CD14-positive monocyte (primary cell): ENCODE data around the gene COL15A1. TPM values are rescaled to one million over a fixed set of nuclear protein-coding genes. Genes with fewer than 3 reads are reported as not detected.

ENCODE experiments used
- DNase-seq, 3 donors: peaks; one replicate each; pipeline ENCODE4 v3.0.0-alpha.2; 2011 to 2022
- H2AFZ ChIP-seq: 2 replicates; pipeline ENCODE4 v1.6.0; 2012; ENCODE audit warnings: mild to moderate bottlenecking, low read depth, low read length, inconsistent platforms; ENCODE audit not compliant: insufficient read depth, poor library complexity, severe bottlenecking
- H3K27ac ChIP-seq, 2 donors: 1 replicate in 1 of 2; 2 replicates in 1 of 2; pipeline ENCODE4 v1.5.1; 2012 to 2013; ENCODE audit warnings: low read length in 2 of 2, control low read depth in 1 of 2, inconsistent platforms in 1 of 2, low read depth in 1 of 2, mild to moderate bottlenecking in 1 of 2
- H3K27me3 ChIP-seq, 2 donors: one replicate each; pipeline versions ENCODE4 v1.6.0 to v1.6.1; 2011 to 2013; ENCODE audit warnings: low read length in 2 of 2; ENCODE audit not compliant: control insufficient read depth in 2 of 2, insufficient read depth in 2 of 2
- H3K36me3 ChIP-seq, 2 donors: replicated peaks in 1 of 2; 1 replicate in 1 of 2; 2 replicates in 1 of 2; pipeline versions ENCODE4 v1.5.1 to v1.6.1; 2012 to 2013; ENCODE audit warnings: low read length in 2 of 2, control low read depth in 1 of 2, inconsistent platforms in 1 of 2, mild to moderate bottlenecking in 1 of 2; ENCODE audit not compliant: insufficient read depth in 2 of 2, control insufficient read depth in 1 of 2
- H3K4me1 ChIP-seq, 2 donors: 1 replicate in 1 of 2; 2 replicates in 1 of 2; pipeline versions ENCODE4 v1.5.1 to v1.6.1; 2012 to 2013; ENCODE audit warnings: low read length in 2 of 2, control low read depth in 1 of 2, inconsistent platforms in 1 of 2, mild to moderate bottlenecking in 1 of 2, moderate library complexity in 1 of 2; ENCODE audit not compliant: insufficient read depth in 2 of 2, control insufficient read depth in 1 of 2
- H3K4me2 ChIP-seq: replicated peaks from 2 replicates; pipeline ENCODE3; 2012; ENCODE audit warnings: low read length, moderate library complexity, mild to moderate bottlenecking; ENCODE audit not compliant: poor library complexity, severe bottlenecking; ENCODE audit errors: extremely low read depth
- H3K4me3 ChIP-seq, 3 experiments: fragments of 200-600 bp in 1 of 3; sonication (generic) in 1 of 3; replicated peaks in 1 of 3; 1 replicate in 2 of 3; 2 replicates in 1 of 3; pipeline ENCODE4 v1.5.1; 2011 to 2013; ENCODE audit warnings: low read length in 3 of 3, mild to moderate bottlenecking in 3 of 3, control low read depth in 2 of 3, low read depth in 2 of 3, inconsistent platforms in 1 of 3, moderate library complexity in 1 of 3
- H3K79me2 ChIP-seq: 2 replicates; pipeline ENCODE4 v1.6.0; 2012; ENCODE audit warnings: mild to moderate bottlenecking, control low read depth, inconsistent platforms, low read length, moderate library complexity; ENCODE audit not compliant: insufficient read depth
- H3K9ac ChIP-seq: 2 replicates; pipeline ENCODE4 v1.6.0; 2017; ENCODE audit warnings: low read length, mild to moderate bottlenecking; ENCODE audit not compliant: insufficient read depth, poor library complexity, severe bottlenecking
- H3K9me3 ChIP-seq, 2 donors: replicated peaks in 1 of 2; 1 replicate in 1 of 2; 2 replicates in 1 of 2; pipeline versions ENCODE4 v1.5.1 to v1.6.1; 2012 to 2013; ENCODE audit warnings: low read length in 2 of 2, control low read depth in 1 of 2; ENCODE audit not compliant: control insufficient read depth in 1 of 2, insufficient read depth in 1 of 2
- H4K20me1 ChIP-seq: 2 replicates; pipeline ENCODE4 v1.6.0; 2012; ENCODE audit warnings: mild to moderate bottlenecking, low read length, control low read depth, moderate library complexity; ENCODE audit not compliant: insufficient read depth
- H3K27ac Mint-ChIP-seq, 7 donors: one replicate each; pipeline ENCODE4 v1.8.0; 2020; ENCODE audit warnings: mild to moderate bottlenecking in 7 of 7, mixed read lengths in 7 of 7, moderate library complexity in 6 of 7, inconsistent platforms in 2 of 7
- H3K27me3 Mint-ChIP-seq, 3 donors: one replicate each; pipeline ENCODE4 v1.8.0; 2021 to 2022; ENCODE audit warnings: low read depth in 3 of 3, mild to moderate bottlenecking in 3 of 3, mixed read lengths in 3 of 3, moderate library complexity in 3 of 3, inconsistent platforms in 1 of 3
- H3K36me3 Mint-ChIP-seq, 2 donors: one replicate each; pipeline ENCODE4 v1.8.0; 2020; ENCODE audit warnings: mixed read lengths in 2 of 2, inconsistent platforms in 1 of 2, mild to moderate bottlenecking in 1 of 2
- H3K4me1 Mint-ChIP-seq: one replicate; pipeline ENCODE4 v1.8.0; 2020; ENCODE audit warnings: mild to moderate bottlenecking, mixed read lengths
- H3K4me3 Mint-ChIP-seq, 2 donors: one replicate each; pipeline ENCODE4 v1.8.0; 2020; ENCODE audit warnings: mild to moderate bottlenecking in 2 of 2, mixed read lengths in 2 of 2, moderate library complexity in 1 of 2
- H3K9me3 Mint-ChIP-seq, 7 donors: one replicate each; pipeline ENCODE4 v1.8.0; 2020 to 2022; ENCODE audit warnings: mixed read lengths in 7 of 7, mild to moderate bottlenecking in 6 of 7, moderate library complexity in 6 of 7, inconsistent platforms in 2 of 7
- WGBS: methylation state at CpG from one replicate; pipeline ENCODE4 v1.1.5; 2013; ENCODE audit warnings: missing lambda C conversion rate; ENCODE audit not compliant: insufficient coverage; 5-methylcytosine and 5-hydroxymethylcytosine counted together
- intact Hi-C, 2 donors: fragments of 100-400 bp; cut with micrococcal nuclease; formaldehyde crosslinking; loops; one replicate each; pipeline versions ENCODE4 v1.15.0 to v1.15.1; 2023
- polyA plus RNA-seq, 3 donors: library from polyadenylated mRNA; depleted of rRNA in 1 of 3; unstranded in 2 of 3; stranded (reverse) in 1 of 3; fragments of 300-500 nt in 2 of 3; fragments of >200 nt in 1 of 3; fragmentation: Illumina TruSeq in 2 of 3; gene quantifications; 1 replicate in 2 of 3; 2 replicates in 1 of 3; pipeline ENCODE4 v1.2.3, GENCODE V29; 2012 to 2021
- TF ChIP-seq, protein P1 (sequence below): fragments of 200-600 bp; IDR thresholded peaks from one replicate; pipeline ENCODE4 v1.8.0; 2022; ENCODE audit warnings: antibody characterized with exemption, mild to moderate bottlenecking

Gene COL15A1
- polyA plus RNA-seq, 3 donors, result 0.03 to 0.14 (median 0.11) TPM

DNA sequence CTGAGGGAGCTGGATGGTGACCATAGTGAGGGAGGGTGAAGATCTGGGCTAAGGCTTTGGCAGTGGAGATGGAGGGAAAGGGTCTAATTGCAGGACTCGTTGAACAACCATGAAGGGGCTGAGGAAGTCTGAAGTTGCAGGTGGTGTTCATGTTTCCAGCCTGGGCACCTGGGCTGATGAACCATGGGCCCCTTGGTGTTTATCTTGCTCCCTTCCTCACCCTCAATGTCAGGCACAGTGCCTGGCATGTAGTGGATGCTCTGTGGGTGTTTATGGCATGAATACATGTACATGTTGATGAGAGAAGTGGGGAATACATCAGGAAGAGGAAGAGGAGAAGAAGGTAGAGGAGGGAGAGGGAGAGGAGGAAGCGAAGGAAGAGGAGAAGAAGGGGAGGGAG lies 31.3 kb upstream of the COL15A1 start:
- Histone ChIP-seq H3K4me1 (peaks cover 0 to 4% of the 10 kb centered on the region in 2 donors), H3K4me3 (no peak overlapping the region), H3K4me2 (no peak overlapping the region), H4K20me1 (no peaks in the 10 kb centered on the region), H3K9me3 (no peaks in the 10 kb centered on the region), H2AFZ (no peak overlapping the region), H3K36me3 (no peaks in the 10 kb centered on the region), H3K27me3 (no peaks in the 10 kb centered on the region), H3K79me2 (no peaks in the 10 kb centered on the region), H3K27ac (no peak overlapping the region), H3K9ac (no peak overlapping the region)
- Mint-ChIP-seq H3K27ac (no peak overlapping the region), H3K4me3 (no peak overlapping the region), H3K4me1 (peaks cover 4% of the 10 kb centered on the region), H3K27me3 (peaks cover 0 to 3% (median 2%) of the 10 kb centered on the region in 3 donors), H3K36me3 (no peaks in the 10 kb centered on the region), H3K9me3 (no peaks in the 10 kb centered on the region)
- DNase-seq, result no peak
- TF ChIP-seq, protein P1, sequence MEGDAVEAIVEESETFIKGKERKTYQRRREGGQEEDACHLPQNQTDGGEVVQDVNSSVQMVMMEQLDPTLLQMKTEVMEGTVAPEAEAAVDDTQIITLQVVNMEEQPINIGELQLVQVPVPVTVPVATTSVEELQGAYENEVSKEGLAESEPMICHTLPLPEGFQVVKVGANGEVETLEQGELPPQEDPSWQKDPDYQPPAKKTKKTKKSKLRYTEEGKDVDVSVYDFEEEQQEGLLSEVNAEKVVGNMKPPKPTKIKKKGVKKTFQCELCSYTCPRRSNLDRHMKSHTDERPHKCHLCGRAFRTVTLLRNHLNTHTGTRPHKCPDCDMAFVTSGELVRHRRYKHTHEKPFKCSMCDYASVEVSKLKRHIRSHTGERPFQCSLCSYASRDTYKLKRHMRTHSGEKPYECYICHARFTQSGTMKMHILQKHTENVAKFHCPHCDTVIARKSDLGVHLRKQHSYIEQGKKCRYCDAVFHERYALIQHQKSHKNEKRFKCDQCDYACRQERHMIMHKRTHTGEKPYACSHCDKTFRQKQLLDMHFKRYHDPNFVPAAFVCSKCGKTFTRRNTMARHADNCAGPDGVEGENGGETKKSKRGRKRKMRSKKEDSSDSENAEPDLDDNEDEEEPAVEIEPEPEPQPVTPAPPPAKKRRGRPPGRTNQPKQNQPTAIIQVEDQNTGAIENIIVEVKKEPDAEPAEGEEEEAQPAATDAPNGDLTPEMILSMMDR, result no peak
- intact Hi-C loops, result no loop called here
- 73% methylated on average over 2 of the region's 2 CpGs for WGBS

DNA sequence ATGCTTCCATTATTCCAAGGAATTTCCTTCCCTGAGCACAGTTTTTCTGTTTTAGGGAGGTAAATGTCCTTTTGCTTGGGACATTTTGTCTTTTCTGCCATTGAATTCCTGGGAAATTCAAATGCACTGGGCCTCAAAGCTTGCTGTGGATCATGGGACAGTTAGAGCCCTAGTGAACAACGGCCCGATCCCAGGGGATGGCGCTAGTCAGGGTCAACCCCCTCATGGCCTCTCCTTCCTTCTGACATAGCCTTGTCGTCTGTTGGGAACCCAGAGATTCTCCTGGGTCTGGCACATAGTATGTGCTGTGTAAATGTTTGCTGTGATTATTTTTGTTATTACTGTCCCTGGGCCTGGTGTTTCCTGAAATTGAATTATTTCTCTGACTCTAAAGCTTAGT lies 30.7 kb upstream of the COL15A1 start:
- Mint-ChIP-seq H3K36me3 (no peaks in the 10 kb centered on the region), H3K27me3 (peaks cover 2 to 3% (median 2%) of the 10 kb centered on the region in 3 donors), H3K27ac (no peak overlapping the region), H3K4me1 (peaks cover 4% of the 10 kb centered on the region), H3K4me3 (no peak overlapping the region), H3K9me3 (no peaks in the 10 kb centered on the region)
- Histone ChIP-seq H3K9me3 (no peaks in the 10 kb centered on the region), H3K9ac (no peak overlapping the region), H3K4me1 (peaks cover 0 to 4% of the 10 kb centered on the region in 2 donors), H3K36me3 (no peaks in the 10 kb centered on the region), H3K4me2 (no peak overlapping the region), H4K20me1 (no peaks in the 10 kb centered on the region), H3K27me3 (no peaks in the 10 kb centered on the region), H3K27ac (no peak overlapping the region), H3K4me3 (no peak overlapping the region), H3K79me2 (no peaks in the 10 kb centered on the region), H2AFZ (no peak overlapping the region)
- TF ChIP-seq, protein P1, result no peak
- DNase-seq, result no peak
- WGBS, result 100% methylated on average over 1 of the region's 4 CpGs
- intact Hi-C loops, result no loop called here
